HPDE6-E6E7 (cell line): ENCODE results near the gene TRAP1.
A peak's percentile ranks its signal among the peaks of the same experiment; 100 is the strongest.

ENCODE experiments used
- DNase-seq: peaks from one replicate; pipeline ENCODE4 v3.0.0; 2011; ENCODE audit warnings: missing footprints; ENCODE audit errors: extremely low spot score

TRAP1 gene

GRCh38 chr16:3717235-3718018 is at the start of gene TRAP1:
TSS of gene TRAP1 (minus strand) at chr16:3717524. CDS start at chr16:3717508, 16 bp downstream.
- peak; percentile 74 for DNase-seq

GRCh38 chr16:3766177-3766576 is 48.9 kb upstream of the TRAP1 start:
- no peak for DNase-seq

- DNase-seq = no peak
Observed at GRCh38 chr16:3764409-3764808, 47.1 kb upstream of the TRAP1 start.

GRCh38 chr16:3762107-3762750 is 44.9 kb upstream of the TRAP1 start:
- no peak for DNase-seq

GRCh38 chr16:3761375-3762106 is 44.2 kb upstream of the TRAP1 start:
- DNase-seq = no peak

- no peak for DNase-seq
Observed at GRCh38 chr16:3760518-3760917, 43.2 kb upstream of the TRAP1 start.

GRCh38 chr16:3759736-3760135 is 42.4 kb upstream of the TRAP1 start:
- no peak for DNase-seq

GRCh38 chr16:3756113-3756512 is 38.8 kb upstream of the TRAP1 start:
- DNase-seq = no peak

GRCh38 chr16:3755249-3755648 is 37.9 kb upstream of the TRAP1 start:
- no peak for DNase-seq

GRCh38 chr16:3754772-3755171 is 37.4 kb upstream of the TRAP1 start:
- no peak for DNase-seq

- no peak for DNase-seq
Observed at GRCh38 chr16:3754081-3754703, 36.9 kb upstream of the TRAP1 start.

- DNase-seq = no peak
Observed at GRCh38 chr16:3752984-3753383, 35.7 kb upstream of the TRAP1 start.

GRCh38 chr16:3751878-3752277 is 34.6 kb upstream of the TRAP1 start:
- DNase-seq = no peak

- no peak for DNase-seq
Observed at GRCh38 chr16:3748307-3748706, 31.0 kb upstream of the TRAP1 start.

GRCh38 chr16:3745751-3746355 is 28.5 kb upstream of the TRAP1 start:
- no peak for DNase-seq

- no peak for DNase-seq
Observed at GRCh38 chr16:3744018-3744417, 26.7 kb upstream of the TRAP1 start.

GRCh38 chr16:3740934-3741333 is 23.6 kb upstream of the TRAP1 start:
- no peak for DNase-seq

GRCh38 chr16:3740186-3740585 is 22.9 kb upstream of the TRAP1 start:
- no peak for DNase-seq

- no peak for DNase-seq
Observed at GRCh38 chr16:3739636-3740035, 22.3 kb upstream of the TRAP1 start.

GRCh38 chr16:3738541-3738940 is 21.2 kb upstream of the TRAP1 start:
- no peak for DNase-seq

GRCh38 chr16:3738128-3738527 is 20.8 kb upstream of the TRAP1 start:
- no peak for DNase-seq

GRCh38 chr16:3737181-3737580 is 19.9 kb upstream of the TRAP1 start:
- no peak for DNase-seq
